H9 (cell line): Measurements from ENCODE around the gene PDZD2. TPM values are rescaled to one million over a fixed set of nuclear protein-coding genes. Genes with fewer than 3 reads are reported as not detected.

Experiments used
- DNase-seq: peaks from one replicate; pipeline ENCODE4 v3.0.0-alpha.2; 2017
- H2AFZ ChIP-seq: one replicate; pipeline ENCODE4 v1.6.1; 2013; ENCODE audit warnings: mild to moderate bottlenecking, low read length, control low read depth, moderate library complexity
- H2AK5ac ChIP-seq: 2 replicates; pipeline ENCODE4 v1.6.1; 2013; ENCODE audit warnings: low read length, control low read depth, mixed read lengths; ENCODE audit not compliant: insufficient read length
- H2BK120ac ChIP-seq: one replicate; pipeline ENCODE4 v1.6.1; 2013; ENCODE audit warnings: low read depth, mild to moderate bottlenecking, low read length, control low read depth, inconsistent platforms; ENCODE audit not compliant: poor library complexity, severe bottlenecking
- H2BK12ac ChIP-seq: 2 replicates; pipeline ENCODE4 v1.6.1; 2013; ENCODE audit warnings: low read length, control low read depth, mixed read lengths, low read depth; ENCODE audit not compliant: insufficient read length
- H2BK15ac ChIP-seq: 2 replicates; pipeline ENCODE4 v1.6.1; 2013; ENCODE audit warnings: low read depth, low read length, control low read depth
- H2BK20ac ChIP-seq: one replicate; pipeline ENCODE4 v1.6.1; 2013; ENCODE audit warnings: low read depth, mild to moderate bottlenecking, low read length, control low read depth, inconsistent platforms; ENCODE audit not compliant: poor library complexity, severe bottlenecking
- H2BK5ac ChIP-seq: 2 replicates; pipeline ENCODE4 v1.6.1; 2013; ENCODE audit warnings: low read length, control low read depth, mixed read lengths; ENCODE audit not compliant: insufficient read length
- H3K14ac ChIP-seq: 2 replicates; pipeline ENCODE4 v1.6.1; 2013; ENCODE audit warnings: low read length, control low read depth; ENCODE audit not compliant: insufficient read depth
- H3K18ac ChIP-seq: 2 replicates; pipeline ENCODE4 v1.6.1; 2013; ENCODE audit warnings: low read depth, mild to moderate bottlenecking, mixed read lengths, low read length, control low read depth; ENCODE audit not compliant: insufficient read length
- H3K23ac ChIP-seq: 2 replicates; pipeline ENCODE4 v1.6.1; 2013; ENCODE audit warnings: low read length, control low read depth, mixed read lengths, low read depth; ENCODE audit not compliant: insufficient read length
- H3K23me2 ChIP-seq: 2 replicates; pipeline ENCODE4 v1.6.1; 2013; ENCODE audit warnings: low read depth, mild to moderate bottlenecking, mixed read lengths, low read length, control low read depth; ENCODE audit not compliant: insufficient read length, poor library complexity, severe bottlenecking
- H3K27ac ChIP-seq: 2 replicates; pipeline ENCODE4 v1.5.1; 2013; ENCODE audit warnings: low read length, control low read depth, mixed read lengths, low read depth; ENCODE audit not compliant: insufficient read length
- H3K27me3 ChIP-seq: 2 replicates; pipeline ENCODE4 v1.6.1; 2013; ENCODE audit warnings: low read length, control low read depth, inconsistent platforms; ENCODE audit not compliant: insufficient read depth
- H3K4ac ChIP-seq: 2 replicates; pipeline ENCODE4 v1.6.1; 2013; ENCODE audit warnings: low read depth, mild to moderate bottlenecking, control low read depth, inconsistent platforms, low read length, moderate library complexity
- H3K4me1 ChIP-seq: 2 replicates; pipeline ENCODE4 v1.6.1; 2013; ENCODE audit warnings: low read length, control low read depth, inconsistent platforms; ENCODE audit not compliant: insufficient read depth
- H3K4me2 ChIP-seq: 2 replicates; pipeline ENCODE4 v1.6.1; 2013; ENCODE audit warnings: low read length, control low read depth, mixed read lengths; ENCODE audit not compliant: insufficient read length, insufficient read depth
- H3K56ac ChIP-seq: 2 replicates; pipeline ENCODE4 v1.6.1; 2013; ENCODE audit warnings: low read depth, mild to moderate bottlenecking, mixed read lengths, low read length, control low read depth; ENCODE audit not compliant: insufficient read length
- H3K79me1 ChIP-seq: 2 replicates; pipeline ENCODE4 v1.6.1; 2013; ENCODE audit warnings: low read depth, mild to moderate bottlenecking, moderate library complexity, low read length, control low read depth, inconsistent platforms; ENCODE audit not compliant: insufficient read depth, poor library complexity, severe bottlenecking
- H3K79me2 ChIP-seq: 2 replicates; pipeline ENCODE4 v1.6.1; 2013; ENCODE audit warnings: low read length, control low read depth, inconsistent platforms; ENCODE audit not compliant: insufficient read depth
- H3K9ac ChIP-seq: 2 replicates; pipeline ENCODE4 v1.6.1; 2013; ENCODE audit warnings: low read length, control low read depth, mixed read lengths; ENCODE audit not compliant: insufficient read length; ENCODE audit errors: extremely low read depth
- H3K9me3 ChIP-seq: one replicate; pipeline ENCODE4 v1.6.1; 2013; ENCODE audit warnings: low read depth, low read length, inconsistent platforms; ENCODE audit not compliant: control insufficient read depth
- H3T11ph ChIP-seq: one replicate; pipeline ENCODE4 v1.6.1; 2013; ENCODE audit warnings: mild to moderate bottlenecking, low read length, control low read depth, inconsistent platforms
- H4K20me1 ChIP-seq: one replicate; pipeline ENCODE4 v1.6.1; 2013; ENCODE audit not compliant: control insufficient read depth, insufficient read length, insufficient read depth
- H4K5ac ChIP-seq: 2 replicates; pipeline ENCODE4 v1.6.1; 2013; ENCODE audit warnings: low read depth, mild to moderate bottlenecking, mixed read lengths, low read length, control low read depth; ENCODE audit not compliant: insufficient read length
- H4K8ac ChIP-seq: replicated peaks from 2 replicates; pipeline ENCODE4 v1.6.1; 2013; ENCODE audit warnings: low read length, control low read depth, mixed read lengths, low read depth; ENCODE audit not compliant: insufficient read length
- H4K91ac ChIP-seq: 2 replicates; pipeline ENCODE4 v1.6.1; 2013; ENCODE audit warnings: low read depth, mild to moderate bottlenecking, moderate library complexity, mixed read lengths, low read length, control low read depth; ENCODE audit not compliant: insufficient read length
- H3K27ac Mint-ChIP-seq, 3 experiments: 2 replicates in 2 of 3; 3 replicates in 1 of 3; pipeline ENCODE4 v1.8.0; 2020 to 2021; ENCODE audit warnings: mixed read lengths in 3 of 3, mild to moderate bottlenecking in 1 of 3, moderate library complexity in 1 of 3
- H3K27me3 Mint-ChIP-seq: 2 replicates; pipeline ENCODE4 v1.8.0; 2021; ENCODE audit warnings: low read depth, mild to moderate bottlenecking, moderate library complexity, mixed read lengths
- H3K36me3 Mint-ChIP-seq, 3 experiments: 2 replicates in 2 of 3; 3 replicates in 1 of 3; pipeline ENCODE4 v1.8.0; 2020 to 2021; ENCODE audit warnings: low read depth in 3 of 3, mixed read lengths in 3 of 3; ENCODE audit not compliant: insufficient read depth in 1 of 3
- H3K4me1 Mint-ChIP-seq, 2 experiments: 2 replicates each; pipeline ENCODE4 v1.8.0; 2020; ENCODE audit warnings: mixed read lengths in 2 of 2
- H3K4me3 Mint-ChIP-seq, 2 experiments: 2 replicates in 1 of 2; 3 replicates in 1 of 2; pipeline ENCODE4 v1.8.0; 2020 to 2021; ENCODE audit warnings: mild to moderate bottlenecking in 2 of 2, mixed read lengths in 2 of 2, moderate library complexity in 1 of 2
- H3K9me3 Mint-ChIP-seq, 2 experiments: 2 replicates in 1 of 2; 3 replicates in 1 of 2; pipeline ENCODE4 v1.8.0; 2020; ENCODE audit warnings: mild to moderate bottlenecking in 2 of 2, mixed read lengths in 2 of 2, moderate library complexity in 1 of 2
- CTCF ChIP-seq: fragments of 200-600 bp; sonication (generic); conservative IDR thresholded peaks from 3 replicates; pipeline ENCODE4 v1.8.0; 2021; ENCODE audit warnings: antibody characterized with exemption, mild to moderate bottlenecking
- WGBS: extraction: QIAGEN DNeasy Blood & Tissue Kit; methylation state at CpG from one replicate; pipeline ENCODE4 v1.1.7; 2013; ENCODE audit warnings: missing lambda C conversion rate, low lambda C conversion rate, mixed read lengths; ENCODE audit not compliant: insufficient read length; ENCODE audit errors: extremely low coverage; 5-methylcytosine and 5-hydroxymethylcytosine counted together
- total RNA-seq: library from RNA; stranded (reverse); gene quantifications from 2 replicates; pipeline ENCODE4 v1.2.1, GENCODE V29; 2021

PDZD2 gene
- total RNA-seq, 1 experiment from 2014 or later = 9.9 TPM

GRCh38 chr5:31596354-31596753 lies 42.6 kb upstream of the PDZD2 start:
- no peaks in the 10 kb centered on the region for H3K79me2 ChIP-seq
- no peaks in the 10 kb centered on the region; a peak in 1 of 7 replicates for H3K36me3 Mint-ChIP-seq
- no peak overlapping the region for H3K27ac ChIP-seq
- no peak overlapping the region for H2BK20ac ChIP-seq
- H3T11ph ChIP-seq = no peak overlapping the region
- no peak overlapping the region for H3K4me2 ChIP-seq
- H3K4ac ChIP-seq = no peak overlapping the region
- H2AFZ ChIP-seq = no peak overlapping the region
- H3K4me3 Mint-ChIP-seq = no peak overlapping the region
- H3K23me2 ChIP-seq = no peaks in the 10 kb centered on the region
- no peaks in the 10 kb centered on the region for H3K9me3 ChIP-seq
- H3K27me3 Mint-ChIP-seq = no peaks in the 10 kb centered on the region
- H3K27me3 ChIP-seq = no peaks in the 10 kb centered on the region
- H3K27ac Mint-ChIP-seq = no peak overlapping the region
- no peak for TF ChIP-seq CTCF
- H3K4me1 Mint-ChIP-seq = peaks cover 0 to 5% of the 10 kb centered on the region in 2 experiments; a peak in 2 of 4 replicates
- no peak overlapping the region for H2AK5ac ChIP-seq
- no peaks in the 10 kb centered on the region for H3K4me1 ChIP-seq
- no peak overlapping the region for H3K56ac ChIP-seq
- no peak overlapping the region for H2BK15ac ChIP-seq
- DNase-seq = no peak
- H4K20me1 ChIP-seq = no peaks in the 10 kb centered on the region
- no peak overlapping the region for H2BK5ac ChIP-seq
- H3K9me3 Mint-ChIP-seq = no peaks in the 10 kb centered on the region
- H2BK12ac ChIP-seq = no peak overlapping the region
- no peak overlapping the region for H4K91ac ChIP-seq
- no peak overlapping the region for H2BK120ac ChIP-seq
- H3K79me1 ChIP-seq = no peaks in the 10 kb centered on the region
- no peak overlapping the region for H3K9ac ChIP-seq
- H3K18ac ChIP-seq = no peak overlapping the region
- WGBS = no CpG with 5 or more reads among the region's 1 CpG
- H4K5ac ChIP-seq = no peak overlapping the region
- H3K23ac ChIP-seq = no peak overlapping the region
- no peak overlapping the region for H3K14ac ChIP-seq
- H4K8ac ChIP-seq = no peak overlapping the region
